Hepatocyte (in vitro differentiated cells): Measurements from ENCODE around the gene EYA3. TPM values are rescaled to one million over a fixed set of nuclear protein-coding genes. Genes with fewer than 3 reads are reported as not detected.

ENCODE experiments used
- DNase-seq: peaks from one replicate; pipeline ENCODE4 v3.0.0-alpha.2; 2016; ENCODE audit warnings: low spot score
- H2AFZ ChIP-seq: fragments of 200-600 bp; sonication (generic); 2 replicates; pipeline ENCODE4 v1.6.0; 2016; ENCODE audit warnings: antibody characterized with exemption, mild to moderate bottlenecking
- H3K27ac ChIP-seq: fragments of 200-600 bp; sonication (generic); 2 replicates; pipeline ENCODE4 v1.5.1; 2016; ENCODE audit warnings: mild to moderate bottlenecking
- H3K27me3 ChIP-seq: fragments of 200-600 bp; sonication (generic); 2 replicates; pipeline ENCODE4 v1.6.1; 2016
- H3K36me3 ChIP-seq: fragments of 200-600 bp; sonication (generic); replicated peaks from 2 replicates; pipeline ENCODE4 v1.5.1; 2016; ENCODE audit warnings: low read depth; ENCODE audit not compliant: insufficient read depth
- H3K4me1 ChIP-seq: fragments of 200-600 bp; sonication (generic); 2 replicates; pipeline ENCODE4 v1.5.1; 2016; ENCODE audit warnings: mild to moderate bottlenecking, moderate library complexity; ENCODE audit not compliant: insufficient read depth
- H3K4me2 ChIP-seq: fragments of 200-600 bp; sonication (generic); 2 replicates; pipeline ENCODE4 v1.6.0; 2016
- H3K4me3 ChIP-seq: fragments of 200-600 bp; sonication (generic); 2 replicates; pipeline ENCODE4 v1.5.1; 2016; ENCODE audit warnings: mild to moderate bottlenecking
- H3K79me2 ChIP-seq: fragments of 200-600 bp; sonication (generic); 2 replicates; pipeline ENCODE4 v1.6.0; 2017; ENCODE audit warnings: mild to moderate bottlenecking
- H3K9me2 ChIP-seq: fragments of 200-600 bp; sonication (generic); replicated peaks from 2 replicates; pipeline ENCODE4 v1.6.0; 2017; ENCODE audit warnings: mild to moderate bottlenecking; ENCODE audit not compliant: insufficient read depth
- H3K9me3 ChIP-seq: fragments of 200-600 bp; sonication (generic); 2 replicates; pipeline ENCODE4 v1.5.1; 2016; ENCODE audit warnings: low read depth, mild to moderate bottlenecking
- H4K20me1 ChIP-seq: fragments of 200-600 bp; sonication (generic); 2 replicates; pipeline ENCODE4 v1.6.0; 2016; ENCODE audit warnings: mild to moderate bottlenecking; ENCODE audit not compliant: insufficient read depth, poor library complexity, severe bottlenecking
- EZH2 ChIP-seq: fragments of 200-600 bp; sonication (generic); IDR thresholded peaks from 2 replicates; pipeline ENCODE4 v1.6.1; 2016; ENCODE audit warnings: antibody characterized with exemption, mild to moderate bottlenecking, borderline replicate concordance
- EZH2phosphoT487 ChIP-seq: fragments of 200-600 bp; sonication (generic); IDR thresholded peaks from one replicate; pipeline ENCODE4 v1.6.1; 2018; ENCODE audit warnings: antibody characterized with exemption, mild to moderate bottlenecking, low read depth, moderate library complexity; ENCODE audit not compliant: unreplicated experiment, severe bottlenecking
- WGBS: methylation state at CpG from one replicate; pipeline ENCODE4 v1.1.6; 2016; ENCODE audit warnings: low lambda C conversion rate; ENCODE audit errors: missing lambda C conversion rate; 5-methylcytosine and 5-hydroxymethylcytosine counted together
- polyA plus RNA-seq: library from polyadenylated mRNA; unstranded; fragments of >200 nt; fragmentation: Nextera tagmentation; extraction: Ambion mirVana; gene quantifications from 2 replicates; pipeline ENCODE4 v1.2.1, GENCODE V29; 2016
- total RNA-seq: library from RNA; depleted of rRNA; stranded (reverse); fragments of >200 nt; gene quantifications from 2 replicates; pipeline ENCODE4 v1.2.3, GENCODE V29; 2014
- TF ChIP-seq, protein P1 (sequence below): fragments of 200-600 bp; sonication (generic); IDR thresholded peaks from 2 replicates; pipeline ENCODE4 v1.5.1; 2016; ENCODE audit warnings: antibody characterized with exemption, mild to moderate bottlenecking; ENCODE audit not compliant: poor library complexity

The EYA3 gene
- total and polyA plus RNA-seq, 2 experiments from 2014 or later = 4.2 to 19.9 TPM

DNA sequence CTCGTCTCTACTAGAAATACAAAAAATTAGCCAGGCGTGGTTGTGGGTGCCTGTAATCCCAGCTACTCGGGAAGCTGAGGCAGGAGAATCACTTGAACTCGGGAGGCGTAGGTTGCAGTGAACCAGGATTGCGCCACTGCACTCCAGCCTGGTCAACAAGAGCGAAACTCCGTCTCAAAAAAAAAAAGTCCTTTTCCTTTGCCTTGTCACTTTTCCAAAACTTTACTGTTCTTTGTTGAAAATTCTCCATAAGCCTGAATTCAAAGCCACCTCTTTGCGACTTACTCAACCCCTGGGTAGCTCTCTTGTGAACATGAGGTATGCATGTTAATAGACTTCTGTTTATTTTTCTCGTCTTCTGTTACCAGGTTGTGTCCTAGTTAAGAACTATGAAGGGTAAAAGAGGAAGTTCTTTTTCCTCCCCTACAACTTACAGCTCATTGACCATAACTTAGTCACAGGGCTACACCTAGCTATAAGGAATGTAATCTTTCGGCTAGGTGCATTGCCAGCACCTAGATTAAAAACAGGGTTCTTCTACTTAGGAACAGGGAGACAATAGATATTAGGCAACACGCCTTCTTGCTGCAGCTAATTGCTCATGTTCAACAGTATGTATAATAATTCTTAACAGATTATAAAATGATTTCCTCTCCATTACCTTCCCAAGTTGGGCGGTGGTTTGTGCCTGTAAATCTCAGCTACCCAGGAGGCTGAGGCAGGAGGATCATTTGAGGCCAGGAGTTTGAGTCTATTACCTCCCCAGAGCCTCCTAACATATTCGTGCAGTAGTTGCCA, 47.2 kb upstream of the EYA3 start:
- WGBS = 86% methylated on average over 14 of the region's 14 CpGs
- Histone ChIP-seq H3K4me1 (no peaks in the 10 kb centered on the region), H3K9me2 (no peaks in the 10 kb centered on the region), H4K20me1 (no peaks in the 10 kb centered on the region), H3K4me2 (no peak overlapping the region), H3K9me3 (no peaks in the 10 kb centered on the region), H2AFZ (no peak overlapping the region), H3K36me3 (no peaks in the 10 kb centered on the region), H3K27ac (peak overlapping the region; percentile 4), H3K27me3 (no peaks in the 10 kb centered on the region), H3K79me2 (no peaks in the 10 kb centered on the region), H3K4me3 (no peak overlapping the region)
- no peak for DNase-seq
- TF ChIP-seq, protein P1, sequence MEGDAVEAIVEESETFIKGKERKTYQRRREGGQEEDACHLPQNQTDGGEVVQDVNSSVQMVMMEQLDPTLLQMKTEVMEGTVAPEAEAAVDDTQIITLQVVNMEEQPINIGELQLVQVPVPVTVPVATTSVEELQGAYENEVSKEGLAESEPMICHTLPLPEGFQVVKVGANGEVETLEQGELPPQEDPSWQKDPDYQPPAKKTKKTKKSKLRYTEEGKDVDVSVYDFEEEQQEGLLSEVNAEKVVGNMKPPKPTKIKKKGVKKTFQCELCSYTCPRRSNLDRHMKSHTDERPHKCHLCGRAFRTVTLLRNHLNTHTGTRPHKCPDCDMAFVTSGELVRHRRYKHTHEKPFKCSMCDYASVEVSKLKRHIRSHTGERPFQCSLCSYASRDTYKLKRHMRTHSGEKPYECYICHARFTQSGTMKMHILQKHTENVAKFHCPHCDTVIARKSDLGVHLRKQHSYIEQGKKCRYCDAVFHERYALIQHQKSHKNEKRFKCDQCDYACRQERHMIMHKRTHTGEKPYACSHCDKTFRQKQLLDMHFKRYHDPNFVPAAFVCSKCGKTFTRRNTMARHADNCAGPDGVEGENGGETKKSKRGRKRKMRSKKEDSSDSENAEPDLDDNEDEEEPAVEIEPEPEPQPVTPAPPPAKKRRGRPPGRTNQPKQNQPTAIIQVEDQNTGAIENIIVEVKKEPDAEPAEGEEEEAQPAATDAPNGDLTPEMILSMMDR = no peak
- no peak for TF ChIP-seq EZH2phosphoT487
- TF ChIP-seq EZH2 = no peak

DNA sequence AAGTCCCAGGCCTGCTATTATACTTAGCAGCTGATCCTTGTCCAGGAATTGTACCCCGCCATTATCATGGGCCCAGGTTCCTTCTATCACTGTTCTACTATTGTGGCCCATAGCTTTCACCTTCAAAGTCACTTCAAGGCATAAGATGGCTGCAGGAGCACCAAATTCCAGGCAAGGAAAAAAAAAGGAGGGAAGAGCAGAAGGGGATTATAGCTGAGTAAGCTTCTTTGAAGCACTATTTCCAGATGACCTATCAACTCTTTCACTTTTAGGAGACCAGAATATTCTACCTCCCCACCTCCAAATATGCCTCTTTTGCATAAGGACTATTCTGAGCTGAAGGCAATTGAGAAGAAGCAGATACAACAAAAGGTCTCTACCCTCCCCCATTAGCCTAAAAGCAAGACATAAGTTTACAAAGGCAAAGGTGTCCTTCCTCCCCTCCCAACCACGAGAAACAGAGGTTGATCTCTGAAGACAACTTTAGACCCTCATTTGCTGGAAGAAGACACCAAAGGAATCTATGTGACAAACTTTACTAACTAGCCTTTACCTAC, 46.3 kb upstream of the EYA3 start:
- Histone ChIP-seq H3K79me2 (no peaks in the 10 kb centered on the region), H3K36me3 (no peaks in the 10 kb centered on the region), H3K9me2 (no peaks in the 10 kb centered on the region), H3K27ac (no peak overlapping the region), H3K4me3 (no peak overlapping the region), H2AFZ (no peak overlapping the region), H3K4me1 (no peaks in the 10 kb centered on the region), H3K9me3 (no peaks in the 10 kb centered on the region), H3K4me2 (no peak overlapping the region), H3K27me3 (no peaks in the 10 kb centered on the region), H4K20me1 (no peaks in the 10 kb centered on the region)
- TF ChIP-seq, protein P1 = no peak
- no peak for TF ChIP-seq EZH2phosphoT487
- WGBS = 71% methylated on average over 2 of the region's 2 CpGs
- DNase-seq = no peak

DNA sequence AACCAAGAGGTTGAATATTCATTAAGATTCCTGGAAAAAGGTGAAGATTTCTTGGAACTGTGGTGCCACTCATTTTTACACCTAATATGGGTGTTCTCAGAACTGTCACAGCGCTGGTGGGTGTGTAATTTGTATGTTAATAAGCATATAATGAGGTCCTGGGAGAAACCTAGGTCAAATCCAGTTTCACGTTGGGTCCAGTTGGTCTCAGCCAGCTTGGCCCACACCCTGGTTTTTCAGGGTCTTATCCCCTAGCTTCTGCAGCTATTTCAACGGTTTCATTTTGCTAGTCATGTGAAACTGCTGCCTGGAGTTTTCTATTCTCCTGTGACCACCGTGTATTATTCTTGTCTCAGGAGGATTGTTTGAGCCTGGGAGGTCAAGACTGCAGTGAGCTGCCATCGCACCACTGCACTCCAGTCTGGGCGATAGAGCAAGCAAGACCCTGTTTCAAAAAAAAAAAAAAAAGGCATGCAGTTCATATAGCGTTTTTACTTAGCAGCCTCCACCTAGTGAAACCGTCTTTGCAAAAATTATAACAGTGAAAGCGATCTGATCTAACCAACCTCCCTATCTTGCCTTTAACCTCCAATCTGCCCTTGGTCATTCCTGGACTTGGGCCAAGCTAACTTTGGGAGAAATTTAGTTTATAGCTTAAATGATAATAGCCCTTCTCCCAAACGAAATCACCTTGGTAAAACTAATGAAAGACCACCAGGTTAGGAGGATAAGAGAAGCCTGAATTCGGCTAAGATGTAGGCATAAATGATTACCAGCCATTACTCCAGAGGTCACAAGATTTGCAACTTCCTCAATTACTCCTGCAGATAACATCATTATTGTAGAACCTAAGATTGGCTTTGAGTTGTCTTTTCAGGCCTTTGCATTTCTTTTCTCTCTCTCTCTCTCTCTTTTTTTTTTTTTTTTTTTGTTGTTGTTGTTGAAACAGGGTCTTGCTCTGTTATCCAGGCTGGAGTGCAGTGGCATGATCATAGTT, 44.1 kb upstream of the EYA3 start:
- no peaks in the 10 kb centered on the region for H3K9me3 ChIP-seq
- TF ChIP-seq EZH2phosphoT487 (no peak), EZH2 (no peak)
- TF ChIP-seq, protein P1 = no peak
- H3K27me3 ChIP-seq = peaks cover 4% of the 10 kb centered on the region
- no peak overlapping the region for H3K4me2 ChIP-seq
- no peak for DNase-seq
- whole genome bisulfite sequencing = 86% methylated on average over 11 of the region's 11 CpGs
- no peaks in the 10 kb centered on the region for H3K36me3 ChIP-seq
- H2AFZ ChIP-seq = no peak overlapping the region
- H3K9me2 ChIP-seq = no peaks in the 10 kb centered on the region
- no peaks in the 10 kb centered on the region for H3K4me1 ChIP-seq
- H3K79me2 ChIP-seq = no peaks in the 10 kb centered on the region
- no peaks in the 10 kb centered on the region for H4K20me1 ChIP-seq
- H3K4me3 ChIP-seq = no peak overlapping the region
- H3K27ac ChIP-seq = no peak overlapping the region
